Occipital lobe (tissue), 2 donors: ENCODE results near the gene CAB39L. TPM values are rescaled to one million over a fixed set of nuclear protein-coding genes. Genes with fewer than 3 reads are reported as not detected.
"Not testable (repeated sequence)": the region's sequence is repeated elsewhere in the genome, so short reads cannot be mapped to it uniquely, and the experiment has no call there.

Experiments
- DNase-seq: peaks from one replicate; lab custom pipeline; 2025; lab: John Stamatoyannopoulos, UW
- total RNA-seq: library from RNA; depleted of rRNA; stranded (reverse); fragments of >200 nt; gene quantifications from one replicate; pipeline ENCODE4 v1.2.3, GENCODE V29; 2014

The CAB39L gene
- total RNA-seq, 1 donor from 2014 or later = 36.5 TPM

- no peak for DNase-seq
Observed at GRCh38 chr13:49348751-49349150, 95.1 kb downstream of the CAB39L start.

- DNase-seq = no peak
Observed at GRCh38 chr13:49347650-49348385, 96.0 kb downstream of the CAB39L start.

GRCh38 chr13:49346460-49346859 lies 97.4 kb downstream of the CAB39L start:
- DNase-seq = no peak

GRCh38 chr13:49343731-49344130 lies 100.1 kb downstream of the CAB39L start:
- no peak for DNase-seq

- DNase-seq = no peak
Observed at GRCh38 chr13:49343255-49343654, 100.6 kb downstream of the CAB39L start.

- DNase-seq = no peak
Observed at GRCh38 chr13:49342454-49342853, 101.4 kb downstream of the CAB39L start.

- DNase-seq = no peak
Observed at GRCh38 chr13:49341941-49342340, 101.9 kb downstream of the CAB39L start.

GRCh38 chr13:49341517-49341916 lies 102.3 kb downstream of the CAB39L start:
- no peak for DNase-seq

- DNase-seq = no peak
Observed at GRCh38 chr13:49340161-49340560, 103.7 kb downstream of the CAB39L start.

GRCh38 chr13:49336655-49337054 lies 107.2 kb downstream of the CAB39L start:
- no peak for DNase-seq

GRCh38 chr13:49330546-49330864 lies 113.4 kb downstream of the CAB39L start:
- DNase-seq = no peak

- no peak for DNase-seq
Observed at GRCh38 chr13:49329831-49330545, 113.9 kb downstream of the CAB39L start.

- DNase-seq = not testable (repeated sequence)
Observed at GRCh38 chr13:49327145-49327544, 116.7 kb downstream of the CAB39L start.

- no peak for DNase-seq
Observed at GRCh38 chr13:49326222-49326917, 117.5 kb downstream of the CAB39L start.

- DNase-seq = no peak
Observed at GRCh38 chr13:49323344-49323743, 120.5 kb downstream of the CAB39L start.

GRCh38 chr13:49322702-49323101 lies 121.2 kb downstream of the CAB39L start:
- DNase-seq = no peak

- no peak for DNase-seq
Observed at GRCh38 chr13:49320975-49321374, 122.9 kb downstream of the CAB39L start.

GRCh38 chr13:49319951-49320350 lies 123.9 kb downstream of the CAB39L start:
- DNase-seq = no peak

- no peak for DNase-seq
Observed at GRCh38 chr13:49319551-49319950, 124.3 kb downstream of the CAB39L start.

GRCh38 chr13:49315756-49316482 lies 127.9 kb downstream of the CAB39L start:
- no peak for DNase-seq

GRCh38 chr13:49315036-49315565 lies 128.8 kb downstream of the CAB39L start:
- no peak for DNase-seq
